Spleen (tissue), 7 donors: Measurements from ENCODE around the gene MXRA7.

Source experiments
- CTCF ChIP-seq, 11 experiments: fragments of 200-600 bp in 7 of 11; fragments of 450-650 bp in 4 of 11; sonication (generic) in 4 of 11; IDR thresholded peaks in 8 of 11; conservative IDR thresholded peaks in 3 of 11; 1 replicate in 7 of 11; 2 replicates in 4 of 11; pipeline versions ENCODE4 v1.4.0 to v1.8.0; 2016 to 2021; ENCODE audit warnings: antibody characterized with exemption in 11 of 11, inconsistent platforms in 4 of 11, mild to moderate bottlenecking in 1 of 11
- POLR2AphosphoS5 ChIP-seq, 3 donors: sonication (generic); formaldehyde crosslinking; IDR thresholded peaks; one replicate each; pipeline ENCODE4 v1.5.1; 2017; ENCODE audit warnings: antibody characterized with exemption in 3 of 3
- donor health status: DM: no; HTN: no; CAD: no; lungs with moderate emphysema.
- donor health status: DM: no; HTN: no; CAD: no.
- donor health status: DM: no; HTN: no; CAD: no.

DNA sequence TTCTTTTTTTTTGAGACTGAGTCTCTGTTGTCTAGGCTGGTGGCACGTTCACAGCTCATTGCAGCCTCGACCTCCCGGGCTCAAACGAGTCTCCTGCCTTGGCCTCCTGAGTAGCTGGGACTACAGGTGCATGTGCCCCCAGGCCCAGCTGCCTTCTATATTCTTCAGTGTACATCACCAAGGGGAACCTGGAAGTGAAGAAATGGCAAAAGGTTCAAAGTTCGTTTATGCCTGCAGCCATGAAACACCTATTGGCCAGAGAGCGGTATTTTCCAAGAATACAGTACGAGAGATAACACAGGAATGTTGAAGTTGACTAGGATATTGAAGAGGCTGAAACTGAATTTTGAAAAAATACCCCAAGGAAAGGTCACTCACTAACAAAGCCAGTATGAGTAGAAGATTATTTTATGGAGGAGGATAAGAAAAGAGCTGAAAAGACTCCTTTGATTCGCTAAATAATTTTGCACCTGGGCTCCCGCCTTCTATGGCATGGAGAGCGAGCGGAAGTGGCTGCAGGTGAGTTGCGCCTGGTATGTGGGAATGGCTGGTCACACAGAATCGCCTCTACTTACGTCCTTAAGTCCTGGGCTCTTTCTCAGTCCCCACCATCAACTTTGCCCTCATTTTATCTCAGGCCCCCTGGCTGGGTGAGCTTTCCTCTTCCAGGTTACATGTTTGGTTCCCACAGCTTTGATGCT lies 77.0 kb downstream of the MXRA7 start:
- TF ChIP-seq CTCF (IDR thresholded peaks at IDR 0.05 in 8 of 11, conservative IDR thresholded peaks at IDR 0.05 in 3 of 11) (no peak), POLR2AphosphoS5 (IDR thresholded peaks at IDR 0.05) (no peak)
